Smooth muscle cell (in vitro differentiated cells): ENCODE results near the gene IL1B. TPM values are rescaled to one million over a fixed set of nuclear protein-coding genes. Genes with fewer than 3 reads are reported as not detected.

Experiments
- DNase-seq: peaks from one replicate; lab custom pipeline; 2025; ENCODE audit not compliant: unreplicated experiment; lab: John Stamatoyannopoulos, UW
- H2AFZ ChIP-seq: fragments of 200-600 bp; sonication (generic); 2 replicates; pipeline ENCODE4 v1.6.0; 2016; ENCODE audit warnings: antibody characterized with exemption, low read depth, mild to moderate bottlenecking
- H3F3A ChIP-seq: fragments of 200-600 bp; sonication (generic); 2 replicates; pipeline ENCODE4 v1.6.0; 2017; ENCODE audit warnings: antibody characterized with exemption, low read depth
- H3K27ac ChIP-seq: fragments of 200-600 bp; sonication (generic); 2 replicates; pipeline ENCODE4 v1.5.1; 2016; ENCODE audit warnings: low read depth, mild to moderate bottlenecking
- H3K27me3 ChIP-seq: fragments of 200-600 bp; sonication (generic); 2 replicates; pipeline ENCODE4 v1.6.1; 2016; ENCODE audit warnings: low read depth, mild to moderate bottlenecking
- H3K36me3 ChIP-seq: fragments of 200-600 bp; sonication (generic); 2 replicates; pipeline ENCODE4 v1.5.1; 2016; ENCODE audit warnings: low read depth
- H3K4me1 ChIP-seq: fragments of 200-600 bp; sonication (generic); 2 replicates; pipeline ENCODE4 v1.5.1; 2016; ENCODE audit warnings: low read depth
- H3K4me2 ChIP-seq: fragments of 200-600 bp; sonication (generic); 2 replicates; pipeline ENCODE4 v1.6.0; 2016; ENCODE audit warnings: mild to moderate bottlenecking
- H3K4me3 ChIP-seq: fragments of 200-600 bp; sonication (generic); 2 replicates; pipeline ENCODE4 v1.5.1; 2016; ENCODE audit warnings: mild to moderate bottlenecking
- H3K79me2 ChIP-seq: fragments of 200-600 bp; sonication (generic); 2 replicates; pipeline ENCODE4 v1.6.0; 2016; ENCODE audit warnings: low read depth, mild to moderate bottlenecking
- H3K9ac ChIP-seq: fragments of 200-600 bp; sonication (generic); 2 replicates; pipeline ENCODE4 v1.6.0; 2016; ENCODE audit warnings: low read depth
- H3K9me3 ChIP-seq: fragments of 200-600 bp; sonication (generic); replicated peaks from 2 replicates; pipeline ENCODE4 v1.5.1; 2016; ENCODE audit warnings: low read depth
- H4K20me1 ChIP-seq: fragments of 200-600 bp; sonication (generic); 2 replicates; pipeline ENCODE4 v1.6.0; 2016; ENCODE audit warnings: low read depth
- CTCF ChIP-seq: fragments of 200-600 bp; sonication (generic); IDR thresholded peaks from 2 replicates; pipeline ENCODE4 v1.5.1; 2017; ENCODE audit warnings: borderline replicate concordance, mild to moderate bottlenecking, antibody characterized with exemption; ENCODE audit not compliant: insufficient read depth, poor library complexity, severe bottlenecking
- WGBS: methylation state at CpG from one replicate; pipeline ENCODE4 v1.1.7; 2016; ENCODE audit warnings: low lambda C conversion rate; 5-methylcytosine and 5-hydroxymethylcytosine counted together
- polyA plus RNA-seq: library from polyadenylated mRNA; unstranded; fragments of >200 nt; fragmentation: Nextera tagmentation; extraction: Ambion mirVana; gene quantifications from 2 replicates; pipeline ENCODE4 v1.2.1, GENCODE V29; 2016
- total RNA-seq: library from RNA; depleted of rRNA; stranded (reverse); fragments of >200 nt; gene quantifications from 2 replicates; pipeline ENCODE4 v1.2.3, GENCODE V29; 2014

Gene IL1B
- total and polyA plus RNA-seq, 2 experiments from 2014 or later: not detected

- Histone ChIP-seq H3F3A (peaks cover 9% of the 10 kb centered on the region), H3K27me3 (no peaks in the 10 kb centered on the region), H3K36me3 (no peaks in the 10 kb centered on the region), H3K4me2 (no peak overlapping the region), H3K4me1 (peaks cover 15% of the 10 kb centered on the region), H3K27ac (no peak overlapping the region), H3K4me3 (no peak overlapping the region), H3K79me2 (no peaks in the 10 kb centered on the region), H3K9ac (no peak overlapping the region), H2AFZ (no peak overlapping the region), H4K20me1 (no peaks in the 10 kb centered on the region), H3K9me3 (no peaks in the 10 kb centered on the region)
- DNase-seq: no peak
- WGBS: 63% methylated on average over 3 of the region's 3 CpGs
- no peak for TF ChIP-seq CTCF
Observed at GRCh38 chr2:112788653-112789052, 47.9 kb downstream of the IL1B start.

GRCh38 chr2:112787729-112788393 is 48.7 kb downstream of the IL1B start:
- Histone ChIP-seq H3K27me3 (no peaks in the 10 kb centered on the region), H3K4me2 (no peak overlapping the region), H4K20me1 (no peaks in the 10 kb centered on the region), H3K79me2 (no peaks in the 10 kb centered on the region), H3K4me3 (no peak overlapping the region), H2AFZ (no peak overlapping the region), H3K27ac (no peak overlapping the region), H3K9me3 (no peaks in the 10 kb centered on the region), H3K4me1 (peaks cover 18% of the 10 kb centered on the region), H3K36me3 (no peaks in the 10 kb centered on the region), H3F3A (peaks cover 1% of the 10 kb centered on the region), H3K9ac (no peak overlapping the region)
- no peak for TF ChIP-seq CTCF
- 92% methylated on average over 4 of the region's 4 CpGs for WGBS
- no peak for DNase-seq

- no peak overlapping the region for H3K27ac ChIP-seq
- 93% methylated on average over 3 of the region's 3 CpGs for WGBS
Observed at GRCh38 chr2:112787294-112787693, 49.3 kb downstream of the IL1B start.

More at GRCh38 chr2:112787294-112787693, 49.3 kb downstream of the IL1B start:
- TF ChIP-seq CTCF: no peak
- DNase-seq: no peak
- no peaks in the 10 kb centered on the region for H3K36me3 ChIP-seq
- H4K20me1 ChIP-seq: no peaks in the 10 kb centered on the region
- no peak overlapping the region for H3K9ac ChIP-seq
- no peaks in the 10 kb centered on the region for H3K9me3 ChIP-seq
- no peak overlapping the region for H3K4me3 ChIP-seq
- no peaks in the 10 kb centered on the region for H3K79me2 ChIP-seq
- H3K27me3 ChIP-seq: no peaks in the 10 kb centered on the region
- peaks cover 18% of the 10 kb centered on the region for H3K4me1 ChIP-seq
- no peaks in the 10 kb centered on the region for H3F3A ChIP-seq
- no peak overlapping the region for H3K4me2 ChIP-seq
- no peak overlapping the region for H2AFZ ChIP-seq
